ENCODE measurements around the gene WFDC1. TPM values are rescaled to one million over a fixed set of nuclear protein-coding genes. Genes with fewer than 3 reads are reported as not detected.
A peak's percentile ranks its signal among the peaks of the same experiment; 100 is the strongest.

WFDC1 gene
- polyA plus RNA-seq, 1 of the 3 experiments (the other 2 are of a cell fraction), result 0.03 TPM

GRCh38 chr16:84294117-84294516, 561 bp upstream of the WFDC1 start (continued):
- no peak for TF ChIP-seq RAD21 (IDR thresholded peaks at IDR 0.05; ENCODE audit: low read length)
- TF ChIP-seq FOSL2 (IDR thresholded peaks at IDR 0.05; ENCODE audit: borderline replicate concordance, low read depth), result no peak

GRCh38 chr16:84295203-84295860, 654 bp downstream of the WFDC1 start:
- Histone ChIP-seq H3K79me2 (ENCODE audit: insufficient read depth) (no peaks in the 10 kb centered on the region), H3K9me3 (no peaks in the 10 kb centered on the region), H3K9ac (no peak overlapping the region), H3K27me3 (ENCODE audit: insufficient read depth) (peaks cover 6% of the 10 kb centered on the region), H4K20me1 (ENCODE audit: insufficient read depth) (no peaks in the 10 kb centered on the region), H3K4me1 (ENCODE audit: control insufficient read depth in 1 of 2, insufficient read depth in 2 of 2, low read depth in 1 of 2, low read length in 1 of 2) (peaks cover 6 to 12% of the 10 kb centered on the region in 2 experiments; a peak in 2 of 4 replicates), H2AFZ (ENCODE audit: low read depth) (no peak overlapping the region), H3K36me3 (replicated peaks in 1 of 2; ENCODE audit: control insufficient read depth in 1 of 2, insufficient read depth in 2 of 2, low read length in 1 of 2) (no peaks in the 10 kb centered on the region), H3K4me3 (ENCODE audit: low read depth in 2 of 2, low read length in 1 of 2) (no peak overlapping the region; a peak in 1 of 4 replicates), H3K27ac (ENCODE audit: low read depth in 2 of 2, low read length in 1 of 2) (no peak overlapping the region), H3K9me2 (no peaks in the 10 kb centered on the region), H3F3A (replicated peaks; ENCODE audit: insufficient read depth) (no peaks in the 10 kb centered on the region), H3K4me2 (peak overlapping the region; percentile 61)
- WGBS (ENCODE audit: low lambda C conversion rate), result 46% methylated on average over 14 of the region's 14 CpGs
- POLR2A ChIA-PET, result no interaction called here
- CTCF ChIA-PET, result interaction anchor here (0.7 to 3.3 kb wide), 7 partner anchors 8 to 431 kb away, joined by 3 to 13 read pairs (median 4); no protein-coding TSS in a partner anchor
- DNase-seq, result peak; percentile 33
- no peak for TF ChIP-seq USF2 (IDR thresholded peaks at IDR 0.05; ENCODE audit: borderline replicate concordance, low read depth, low read length)

- H3K27me3 ChIP-seq (ENCODE audit: insufficient read depth), result peaks cover 16% of the 10 kb centered on the region
- no peaks in the 10 kb centered on the region for H3K9me3 ChIP-seq
- H2AFZ ChIP-seq (ENCODE audit: low read depth), result no peak overlapping the region
- no peak for DNase-seq
- H3K4me1 ChIP-seq (ENCODE audit: control insufficient read depth in 1 of 2, insufficient read depth in 2 of 2, low read depth in 1 of 2, low read length in 1 of 2), result peaks cover 6 to 12% of the 10 kb centered on the region in 2 experiments; a peak in 2 of 4 replicates
- no peak overlapping the region for H3K27ac ChIP-seq (ENCODE audit: low read depth in 2 of 2, low read length in 1 of 2)
- H3K9ac ChIP-seq, result no peak overlapping the region
- H3F3A ChIP-seq (replicated peaks; ENCODE audit: insufficient read depth), result no peaks in the 10 kb centered on the region
- no peaks in the 10 kb centered on the region for H3K79me2 ChIP-seq (ENCODE audit: insufficient read depth)
- no peaks in the 10 kb centered on the region for H4K20me1 ChIP-seq (ENCODE audit: insufficient read depth)
- 65% methylated on average over 12 of the region's 13 CpGs for WGBS (ENCODE audit: low lambda C conversion rate)
- POLR2A ChIA-PET, result no interaction called here
- H3K4me3 ChIP-seq (ENCODE audit: low read depth in 2 of 2, low read length in 1 of 2), result no peak overlapping the region
- H3K9me2 ChIP-seq, result no peaks in the 10 kb centered on the region
- no peaks in the 10 kb centered on the region for H3K36me3 ChIP-seq (replicated peaks in 1 of 2; ENCODE audit: control insufficient read depth in 1 of 2, insufficient read depth in 2 of 2, low read length in 1 of 2)
- H3K4me2 ChIP-seq, result no peak overlapping the region
- TF ChIP-seq PBX3 (IDR thresholded peaks at IDR 0.05) (no peak), YY1 (IDR thresholded peaks at IDR 0.05; ENCODE audit: low read depth) (no peak), TAF1 (IDR thresholded peaks at IDR 0.05; ENCODE audit: borderline replicate concordance, low read depth, low read length) (no peak), FOXJ3 (CRISPR knock-in tag; IDR thresholded peaks at IDR 0.05) (no peak), NRF1 (IDR thresholded peaks at IDR 0.05; ENCODE audit: low read depth, low read length) (no peak), CTCF (IDR thresholded peaks at IDR 0.05) (no peak), RXRA (IDR thresholded peaks at IDR 0.05; ENCODE audit: borderline replicate concordance, low read depth) (no peak), RCOR1 (IDR thresholded peaks at IDR 0.05; ENCODE audit: low read length) (no peak), MXI1 (IDR thresholded peaks at IDR 0.05; ENCODE audit: low read depth, low read length) (no peak), MEF2A (IDR thresholded peaks at IDR 0.05; ENCODE audit: borderline replicate concordance, low read depth) (no peak), GABPA (IDR thresholded peaks at IDR 0.05; ENCODE audit: low read depth) (no peak)
- CTCF ChIA-PET, result interaction anchor here (0.6 to 2.0 kb wide), 5 partner anchors 9 to 71 kb away, joined by 3 to 11 read pairs (median 3); no protein-coding TSS in a partner anchor
Measured at GRCh38 chr16:84298376-84298899, 3.8 kb downstream of the WFDC1 start.
